Keratinocyte (primary cell): ENCODE results near the gene OR2AK2. TPM values are rescaled to one million over a fixed set of nuclear protein-coding genes. Genes with fewer than 3 reads are reported as not detected.

Source experiments
- DNase-seq: peaks from one replicate; pipeline ENCODE4 v3.0.0-alpha.2; 2011; ENCODE audit warnings: low read depth, missing footprints, low spot score
- FAIRE-seq: peaks from 2 replicates; lab custom pipeline; 2011; peaks lifted over from hg19 to GRCh38; lab: Jason Lieb, UNC
- H2AFZ ChIP-seq: 2 replicates; pipeline ENCODE4 v1.6.0; 2012; ENCODE audit warnings: low read length, control low read depth, inconsistent platforms; ENCODE audit not compliant: control insufficient read depth
- H3K27ac ChIP-seq: 2 replicates; pipeline ENCODE4 v1.5.1; 2011; ENCODE audit warnings: low read length; ENCODE audit not compliant: control insufficient read depth, insufficient read depth
- H3K27me3 ChIP-seq: 3 replicates; pipeline ENCODE4 v1.6.0; 2011; ENCODE audit warnings: low read length; ENCODE audit not compliant: control insufficient read depth, insufficient read depth; ENCODE audit errors: extremely low read depth
- H3K36me3 ChIP-seq, 2 experiments: 2 replicates in 1 of 2; 3 replicates in 1 of 2; pipeline ENCODE4 v1.5.1; 2011; ENCODE audit warnings: low read length in 2 of 2, mild to moderate bottlenecking in 1 of 2; ENCODE audit not compliant: control insufficient read depth in 2 of 2, insufficient read depth in 2 of 2; ENCODE audit errors: extremely low read depth in 1 of 2
- H3K4me1 ChIP-seq: 3 replicates; pipeline ENCODE4 v1.5.1; 2011; ENCODE audit warnings: low read length; ENCODE audit not compliant: control insufficient read depth, insufficient read depth; ENCODE audit errors: extremely low read depth
- H3K4me2 ChIP-seq: 3 replicates; pipeline ENCODE4 v1.6.0; 2011; ENCODE audit warnings: low read depth, low read length; ENCODE audit not compliant: control insufficient read depth, insufficient read depth; ENCODE audit errors: extremely low read depth
- H3K4me3 ChIP-seq, 3 experiments: fragments of 200-600 bp in 1 of 3; sonication (generic) in 1 of 3; 2 replicates in 2 of 3; 3 replicates in 1 of 3; pipeline ENCODE4 v1.5.1; 2011 to 2016; ENCODE audit warnings: low read length in 3 of 3, mild to moderate bottlenecking in 3 of 3, control low read depth in 2 of 3, inconsistent platforms in 1 of 3, low read depth in 1 of 3, mixed read lengths in 1 of 3, mixed run types in 1 of 3, moderate library complexity in 1 of 3; ENCODE audit not compliant: control insufficient read depth in 2 of 3, insufficient read depth in 2 of 3; ENCODE audit errors: extremely low read depth in 1 of 3
- H3K79me2 ChIP-seq: 2 replicates; pipeline ENCODE4 v1.6.0; 2012; ENCODE audit warnings: low read length; ENCODE audit not compliant: control insufficient read depth, insufficient read depth
- H3K9ac ChIP-seq: 3 replicates; pipeline ENCODE4 v1.6.0; 2011; ENCODE audit warnings: low read length; ENCODE audit not compliant: control insufficient read depth, insufficient read depth; ENCODE audit errors: extremely low read depth
- H3K9me1 ChIP-seq: 3 replicates; pipeline ENCODE4 v1.6.0; 2011; ENCODE audit warnings: low read length; ENCODE audit not compliant: control insufficient read depth, insufficient read depth; ENCODE audit errors: extremely low read depth
- H3K9me3 ChIP-seq: 2 replicates; pipeline ENCODE4 v1.5.1; 2012; ENCODE audit warnings: low read depth, low read length; ENCODE audit not compliant: control insufficient read depth
- H4K20me1 ChIP-seq: 3 replicates; pipeline ENCODE4 v1.6.0; 2011; ENCODE audit warnings: low read length; ENCODE audit not compliant: control insufficient read depth, insufficient read depth; ENCODE audit errors: extremely low read depth
- CTCF ChIP-seq, 3 experiments: IDR thresholded peaks in 1 of 3; conservative IDR thresholded peaks in 1 of 3; optimal IDR thresholded peaks in 1 of 3; 2 replicates in 2 of 3; 3 replicates in 1 of 3; pipeline versions ENCODE3 to v1.5.1; 2011; ENCODE audit warnings: low read length in 3 of 3, mild to moderate bottlenecking in 3 of 3, moderate library complexity in 2 of 3, control low read depth in 1 of 3, inconsistent platforms in 1 of 3; ENCODE audit not compliant: insufficient read depth in 2 of 3; ENCODE audit errors: extremely low read depth in 1 of 3
- EZH2 ChIP-seq: IDR thresholded peaks from one replicate; pipeline ENCODE4 v1.6.1; 2012; ENCODE audit warnings: inconsistent platforms, mild to moderate bottlenecking, low read length, moderate library complexity
- dilution Hi-C: fragments of 300-500 bp; cut with MboI; formaldehyde crosslinking; loops from one replicate; pipeline ENCODE4 v1.7.0; 2020; ENCODE audit warnings: low sequenced_read_pairs; ENCODE audit not compliant: extremely low pct_ligation_motif_present
- polyA plus RNA-seq, 5 experiments: library from polyadenylated mRNA; depleted of rRNA in 3 of 5; stranded (reverse) in 3 of 5; stranded (forward) in 1 of 5; unstranded in 1 of 5; fragments of >200 nt; gene quantifications; 1 replicate in 1 of 5; 2 replicates in 3 of 5; 3 replicates in 1 of 5; pipeline versions ENCODE4 v1.2.1 to v1.2.3, GENCODE V29; 2011 to 2012; ENCODE audit warnings: missing spikeins in 2 of 5, low read depth in 1 of 5, low replicate concordance in 1 of 5

The OR2AK2 gene
- polyA plus RNA-seq, 1 donor (not counting 4 experiments of a cell fraction or from before 2014, with no cell fraction given) = not detected

DNA sequence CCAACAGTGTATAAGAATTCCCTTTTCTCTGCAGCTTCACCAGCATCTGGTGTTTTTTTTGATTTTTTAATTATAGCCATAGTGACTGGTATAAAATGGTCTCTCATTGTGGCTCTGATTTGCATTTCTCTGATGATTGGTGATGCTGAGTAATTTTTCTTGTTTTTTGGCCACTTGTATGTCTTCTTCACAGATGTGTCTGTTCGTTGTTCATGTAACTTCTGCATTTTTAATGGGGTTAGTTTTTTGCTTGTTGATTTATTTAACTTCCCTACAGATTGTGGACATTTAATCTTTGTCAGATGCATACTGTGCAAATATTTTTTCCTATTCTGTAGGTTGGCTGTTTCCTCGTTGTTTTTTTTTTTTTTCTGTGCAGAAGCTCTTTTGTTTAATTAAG is 28.0 kb downstream of the OR2AK2 start:
- Histone ChIP-seq H3K36me3 (no peaks in the 10 kb centered on the region), H3K9ac (no peak overlapping the region), H2AFZ (no peak overlapping the region), H3K27ac (no peak overlapping the region), H3K79me2 (no peaks in the 10 kb centered on the region), H3K9me1 (no peaks in the 10 kb centered on the region), H4K20me1 (no peaks in the 10 kb centered on the region), H3K4me2 (no peak overlapping the region), H3K9me3 (no peaks in the 10 kb centered on the region), H3K4me1 (no peaks in the 10 kb centered on the region), H3K4me3 (no peak overlapping the region), H3K27me3 (no peaks in the 10 kb centered on the region)
- TF ChIP-seq CTCF (optimal IDR thresholded peaks at IDR 0.05 in 1 of 3, IDR thresholded peaks at IDR 0.05 in 1 of 3, conservative IDR thresholded peaks at IDR 0.05 in 1 of 3; ENCODE audit: extremely low read depth in 1 of 3, insufficient read depth in 2 of 3, low read length in 3 of 3) (no peak), EZH2 (no peak)
- FAIRE-seq (no peak), DNase-seq (no peak)
- dilution Hi-C loops = no loop called here

- no peak for FAIRE-seq
- no peaks in the 10 kb centered on the region for H3K9me1 ChIP-seq
- no peak for DNase-seq
Measured at GRCh38 chr1:247998811-247999210, 33.8 kb downstream of the OR2AK2 start.

More at GRCh38 chr1:247998811-247999210, 33.8 kb downstream of the OR2AK2 start:
- no peak overlapping the region for H2AFZ ChIP-seq
- no peak overlapping the region for H3K4me3 ChIP-seq
- H3K4me1 ChIP-seq = no peaks in the 10 kb centered on the region
- dilution Hi-C loops = no loop called here
- no peak overlapping the region for H3K9ac ChIP-seq
- H4K20me1 ChIP-seq = no peaks in the 10 kb centered on the region
- no peaks in the 10 kb centered on the region for H3K27me3 ChIP-seq
- H3K36me3 ChIP-seq = no peaks in the 10 kb centered on the region
- no peaks in the 10 kb centered on the region for H3K9me3 ChIP-seq
- no peak overlapping the region for H3K4me2 ChIP-seq
- no peak for TF ChIP-seq EZH2
- TF ChIP-seq CTCF (optimal IDR thresholded peaks at IDR 0.05 in 1 of 3, IDR thresholded peaks at IDR 0.05 in 1 of 3, conservative IDR thresholded peaks at IDR 0.05 in 1 of 3; ENCODE audit: extremely low read depth in 1 of 3, insufficient read depth in 2 of 3, low read length in 3 of 3) = no peak
- no peak overlapping the region for H3K27ac ChIP-seq
- no peaks in the 10 kb centered on the region for H3K79me2 ChIP-seq
